Gastroesophageal sphincter (tissue), 3 donors: ENCODE data around the gene KLRC3.
"Not testable (repeated sequence)": the region's sequence is repeated elsewhere in the genome, so short reads cannot be mapped to it uniquely, and the experiment has no call there.

Experiments used
- CTCF ChIP-seq, 4 experiments: fragments of 200-600 bp in 2 of 4; fragments of 450-650 bp in 2 of 4; sonication (generic) in 1 of 4; IDR thresholded peaks; one replicate each; pipeline ENCODE4 v1.5.1; 2017 to 2019; ENCODE audit warnings: antibody characterized with exemption in 4 of 4, mild to moderate bottlenecking in 2 of 4, moderate library complexity in 2 of 4
- POLR2AphosphoS5 ChIP-seq: sonication (generic); formaldehyde crosslinking; IDR thresholded peaks from one replicate; pipeline ENCODE4 v1.6.1; 2017; ENCODE audit warnings: antibody characterized with exemption

DNA sequence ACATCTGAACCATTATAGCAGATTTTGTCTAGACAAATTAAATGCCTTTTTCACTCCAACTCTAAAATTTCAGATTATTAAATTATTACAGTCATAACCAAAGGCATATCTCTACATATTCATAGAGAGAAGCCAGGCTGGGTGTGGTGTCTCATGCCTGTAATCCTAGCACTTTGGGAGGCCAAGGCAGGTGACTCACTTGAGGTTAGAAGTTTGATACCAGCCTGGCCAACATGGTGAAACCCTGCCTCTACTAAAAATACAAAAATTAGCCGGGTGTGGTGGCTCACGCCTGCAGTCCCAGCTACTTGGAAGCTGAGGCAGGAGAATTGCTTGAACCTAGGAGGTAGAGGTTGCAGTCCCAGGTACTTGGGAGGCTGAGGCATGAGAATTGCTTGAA lies 41.7 kb downstream of the KLRC3 start:
- not testable (repeated sequence) for TF ChIP-seq CTCF (IDR thresholded peaks at IDR 0.05); POLR2AphosphoS5
